GM12891 (cell line): ENCODE data around the gene LBX2.

Source experiments
- POLR2A ChIP-seq: IDR thresholded peaks from 2 replicates; pipeline ENCODE4 v1.6.1; 2011; ENCODE audit warnings: low read depth, low read length, control low read depth
- POU2F2 ChIP-seq: IDR thresholded peaks from 2 replicates; pipeline ENCODE4 v1.6.1; 2011; ENCODE audit warnings: low read depth, mild to moderate bottlenecking, control low read depth, low read length, moderate library complexity
- SPI1 ChIP-seq: IDR thresholded peaks from 2 replicates; pipeline ENCODE4 v1.6.1; 2011; ENCODE audit warnings: low read depth, low read length, control low read depth

- TF ChIP-seq POU2F2 (no peak), SPI1 (peak; percentile 45; the same call in 1 of the 2 replicates), POLR2A (no peak)
Measured at GRCh38 chr2:74538881-74539339, 39.5 kb upstream of the LBX2 start.
